Caco-2 (cell line): ENCODE results near the gene PTPRG. TPM values are rescaled to one million over a fixed set of nuclear protein-coding genes. Genes with fewer than 3 reads are reported as not detected.

ENCODE experiments used
- BruUV-seq: library from RNA; stranded (reverse); fragments of 400-500 nt; replicated peaks from 2 replicates; lab custom pipeline; 2021; lab: Mats Ljungman, UMichigan
- CTCF ChIA-PET: fragments of 300-600 bp; sonication (Branson Sonifier 250); formaldehyde crosslinking; loops from one replicate; lab custom pipeline; 2022; ENCODE audit warnings: antibody characterized with exemption; lab: Charles Lee
- POLR2A ChIA-PET: fragments of 300-600 bp; sonication (Branson Sonifier 250); formaldehyde crosslinking; loops from one replicate; lab custom pipeline; 2022; ENCODE audit warnings: antibody characterized with exemption; lab: Charles Lee
- DNase-seq, 2 experiments: peaks; one replicate each; pipeline versions ENCODE4 v3.0.0 to v3.0.0-alpha.2; 2020 to 2022
- H3K27me3 ChIP-seq: replicated peaks from 2 replicates; pipeline ENCODE4 v1.6.0; 2011; ENCODE audit warnings: low read length; ENCODE audit not compliant: control insufficient read depth, insufficient read depth
- H3K36me3 ChIP-seq: 2 replicates; pipeline ENCODE4 v1.5.1; 2011; ENCODE audit warnings: low read length; ENCODE audit not compliant: control insufficient read depth, insufficient read depth
- H3K4me1 ChIP-seq: fragments of 250-450 bp; sonication (Bioruptor Pico); 2 replicates; pipeline ENCODE4 v1.5.1; 2020; ENCODE audit warnings: mild to moderate bottlenecking
- H3K4me3 ChIP-seq: 2 replicates; pipeline ENCODE4 v1.5.1; 2011; ENCODE audit warnings: low read depth, mild to moderate bottlenecking, control low read depth, low read length
- H3K9me3 ChIP-seq: fragments of 250-450 bp; sonication (Bioruptor Pico); 2 replicates; pipeline ENCODE4 v1.5.1; 2020; ENCODE audit warnings: mild to moderate bottlenecking, moderate library complexity
- H3K27ac Mint-ChIP-seq: one replicate; pipeline ENCODE4 v1.8.0; 2022; ENCODE audit warnings: mixed read lengths; ENCODE audit not compliant: unreplicated experiment
- H3K27me3 Mint-ChIP-seq: one replicate; pipeline ENCODE4 v1.8.0; 2022; ENCODE audit warnings: mixed read lengths; ENCODE audit not compliant: insufficient read depth, unreplicated experiment
- H3K36me3 Mint-ChIP-seq: one replicate; pipeline ENCODE4 v1.8.0; 2022; ENCODE audit warnings: mild to moderate bottlenecking, mixed read lengths; ENCODE audit not compliant: insufficient read depth, unreplicated experiment
- H3K4me1 Mint-ChIP-seq: one replicate; pipeline ENCODE4 v1.8.0; 2022; ENCODE audit warnings: low read depth, mixed read lengths; ENCODE audit not compliant: unreplicated experiment
- H3K4me3 Mint-ChIP-seq: one replicate; pipeline ENCODE4 v1.8.0; 2022; ENCODE audit warnings: mild to moderate bottlenecking, moderate library complexity, mixed read lengths; ENCODE audit not compliant: unreplicated experiment
- H3K9me3 Mint-ChIP-seq: one replicate; pipeline ENCODE4 v1.8.0; 2022; ENCODE audit warnings: mixed read lengths; ENCODE audit not compliant: unreplicated experiment
- intact Hi-C: fragments of 100-400 bp; cut with micrococcal nuclease; formaldehyde crosslinking; loops from one replicate; pipeline ENCODE4 v1.10.0; 2022; ENCODE audit not compliant: unreplicated experiment
- total RNA-seq: library from RNA; stranded (reverse); gene quantifications from 2 replicates; pipeline ENCODE4 v1.2.3, GENCODE V29; 2022
- TF ChIP-seq, protein P1 (sequence below), 2 experiments: fragments of 200-600 bp in 1 of 2; IDR thresholded peaks; 1 replicate in 1 of 2; 2 replicates in 1 of 2; pipeline versions ENCODE4 v1.5.1 to v1.8.0; 2011 to 2022; ENCODE audit warnings: antibody characterized with exemption in 1 of 2, control low read depth in 1 of 2, inconsistent platforms in 1 of 2, low read depth in 1 of 2, low read length in 1 of 2, mild to moderate bottlenecking in 1 of 2, moderate library complexity in 1 of 2; ENCODE audit not compliant: insufficient read depth in 1 of 2, severe bottlenecking in 1 of 2, unreplicated experiment in 1 of 2

Gene PTPRG
- total RNA-seq, 1 experiment from 2014 or later, result 46.4 TPM

DNA sequence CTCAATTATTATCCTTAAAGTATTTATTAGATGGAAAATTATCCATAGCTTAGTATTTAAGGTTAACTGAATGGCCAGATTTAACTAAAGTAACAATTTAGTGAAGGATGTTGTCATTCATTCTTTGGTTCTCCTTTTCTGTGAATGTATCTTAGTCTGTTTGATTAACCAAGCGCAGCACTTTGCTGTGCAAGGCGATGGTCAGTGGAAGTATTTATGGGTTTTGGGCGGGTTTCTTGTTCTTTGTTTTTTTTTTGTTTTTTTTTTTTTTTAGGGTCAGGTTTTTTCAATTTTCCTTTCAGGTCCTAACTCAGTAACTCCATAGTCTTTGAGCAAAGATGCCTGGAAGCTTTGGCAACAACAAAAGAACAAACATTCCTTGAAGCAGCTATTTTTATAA lies 328.8 kb downstream of the PTPRG start:
- Mint-ChIP-seq H3K27ac (no peak overlapping the region), H3K9me3 (no peaks in the 10 kb centered on the region), H3K27me3 (no peaks in the 10 kb centered on the region), H3K36me3 (no peaks in the 10 kb centered on the region), H3K4me3 (no peak overlapping the region), H3K4me1 (peaks cover 22% of the 10 kb centered on the region)
- ChIA-PET CTCF (no interaction called here), POLR2A (no interaction called here)
- Histone ChIP-seq H3K4me1 (peaks cover 24% of the 10 kb centered on the region), H3K9me3 (no peaks in the 10 kb centered on the region), H3K36me3 (no peaks in the 10 kb centered on the region), H3K27me3 (no peaks in the 10 kb centered on the region), H3K4me3 (no peak overlapping the region)
- no peak for DNase-seq
- TF ChIP-seq, protein P1, sequence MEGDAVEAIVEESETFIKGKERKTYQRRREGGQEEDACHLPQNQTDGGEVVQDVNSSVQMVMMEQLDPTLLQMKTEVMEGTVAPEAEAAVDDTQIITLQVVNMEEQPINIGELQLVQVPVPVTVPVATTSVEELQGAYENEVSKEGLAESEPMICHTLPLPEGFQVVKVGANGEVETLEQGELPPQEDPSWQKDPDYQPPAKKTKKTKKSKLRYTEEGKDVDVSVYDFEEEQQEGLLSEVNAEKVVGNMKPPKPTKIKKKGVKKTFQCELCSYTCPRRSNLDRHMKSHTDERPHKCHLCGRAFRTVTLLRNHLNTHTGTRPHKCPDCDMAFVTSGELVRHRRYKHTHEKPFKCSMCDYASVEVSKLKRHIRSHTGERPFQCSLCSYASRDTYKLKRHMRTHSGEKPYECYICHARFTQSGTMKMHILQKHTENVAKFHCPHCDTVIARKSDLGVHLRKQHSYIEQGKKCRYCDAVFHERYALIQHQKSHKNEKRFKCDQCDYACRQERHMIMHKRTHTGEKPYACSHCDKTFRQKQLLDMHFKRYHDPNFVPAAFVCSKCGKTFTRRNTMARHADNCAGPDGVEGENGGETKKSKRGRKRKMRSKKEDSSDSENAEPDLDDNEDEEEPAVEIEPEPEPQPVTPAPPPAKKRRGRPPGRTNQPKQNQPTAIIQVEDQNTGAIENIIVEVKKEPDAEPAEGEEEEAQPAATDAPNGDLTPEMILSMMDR (IDR thresholded peaks at IDR 0.05; ENCODE audit: insufficient read depth in 1 of 2, low read depth in 1 of 2, low read length in 1 of 2, severe bottlenecking in 1 of 2, unreplicated experiment in 1 of 2), result no peak
- BruUV-seq, result no TSS peak
- intact Hi-C loops, result no loop called here

DNA sequence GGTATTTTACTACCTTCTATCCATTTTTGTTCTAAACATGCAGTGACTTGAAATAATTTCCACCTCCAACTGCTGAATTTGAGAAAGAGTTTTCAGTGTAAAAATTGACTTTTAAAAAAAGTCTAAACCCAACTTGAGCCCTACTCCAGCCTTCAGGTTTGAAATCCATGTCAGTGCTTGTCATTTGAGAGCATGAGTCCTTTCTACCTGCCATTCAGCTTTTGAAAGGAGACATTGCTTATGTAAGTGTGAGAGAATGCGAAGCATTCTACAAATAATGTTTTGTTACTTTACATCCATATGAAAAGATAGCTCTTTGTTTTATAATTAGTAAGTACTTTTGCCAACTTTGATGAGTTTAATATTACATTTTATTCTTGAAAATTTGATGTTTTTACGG lies 329.2 kb downstream of the PTPRG start:
- no peak overlapping the region for H3K27ac Mint-ChIP-seq
- H3K4me3 Mint-ChIP-seq, result no peak overlapping the region
- no peaks in the 10 kb centered on the region for H3K36me3 Mint-ChIP-seq
- no peaks in the 10 kb centered on the region for H3K36me3 ChIP-seq
- no peaks in the 10 kb centered on the region for H3K27me3 ChIP-seq
- ChIA-PET POLR2A (no interaction called here), CTCF (no interaction called here)
- H3K9me3 Mint-ChIP-seq, result no peaks in the 10 kb centered on the region
- peaks cover 28% of the 10 kb centered on the region for H3K4me1 ChIP-seq
- H3K9me3 ChIP-seq, result no peaks in the 10 kb centered on the region
- intact Hi-C loops, result no loop called here
- no peaks in the 10 kb centered on the region for H3K27me3 Mint-ChIP-seq
- no peak for DNase-seq
- TF ChIP-seq, protein P1 (IDR thresholded peaks at IDR 0.05; ENCODE audit: insufficient read depth in 1 of 2, low read depth in 1 of 2, low read length in 1 of 2, severe bottlenecking in 1 of 2, unreplicated experiment in 1 of 2), result no peak
- no TSS peak for BruUV-seq
- no peak overlapping the region for H3K4me3 ChIP-seq
- H3K4me1 Mint-ChIP-seq, result peaks cover 25% of the 10 kb centered on the region

DNA sequence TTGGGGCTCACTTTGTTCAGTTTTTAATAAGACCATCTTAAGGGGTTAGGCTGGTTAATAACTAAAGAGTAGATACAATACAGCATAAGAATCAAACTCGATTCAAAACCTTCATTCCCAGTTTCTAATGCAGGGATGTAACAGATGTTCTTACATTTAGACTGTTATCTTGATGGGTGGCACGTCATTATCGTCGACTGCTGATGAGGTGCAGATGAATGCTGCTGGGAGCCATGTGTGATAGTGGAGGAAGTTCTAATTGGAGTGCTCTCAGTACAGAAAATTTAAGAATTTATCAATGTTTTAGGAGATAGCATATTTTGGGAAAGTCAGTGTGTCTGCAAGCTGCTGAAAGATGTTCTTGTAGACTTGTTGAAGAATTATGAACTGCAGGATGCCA lies 331.5 kb downstream of the PTPRG start:
- Mint-ChIP-seq H3K4me3 (no peak overlapping the region), H3K36me3 (no peaks in the 10 kb centered on the region), H3K4me1 (peaks cover 25% of the 10 kb centered on the region), H3K27ac (no peak overlapping the region), H3K27me3 (no peaks in the 10 kb centered on the region), H3K9me3 (no peaks in the 10 kb centered on the region)
- no peak overlapping the region for H3K4me3 ChIP-seq
- DNase-seq, result no peak
- no TSS peak for BruUV-seq
- ChIA-PET CTCF (no interaction called here), POLR2A (no interaction called here)
- no peaks in the 10 kb centered on the region for H3K36me3 ChIP-seq
- H3K27me3 ChIP-seq, result no peaks in the 10 kb centered on the region
- no peaks in the 10 kb centered on the region for H3K9me3 ChIP-seq
- peaks cover 28% of the 10 kb centered on the region for H3K4me1 ChIP-seq
- intact Hi-C loops, result no loop called here
- TF ChIP-seq, protein P1 (IDR thresholded peaks at IDR 0.05; ENCODE audit: insufficient read depth in 1 of 2, low read depth in 1 of 2, low read length in 1 of 2, severe bottlenecking in 1 of 2, unreplicated experiment in 1 of 2), result no peak
